Kidney (tissue), 14 donors: ENCODE results near the gene EFHD2. TPM values are rescaled to one million over a fixed set of nuclear protein-coding genes. Genes with fewer than 3 reads are reported as not detected.

ENCODE experiments used
- DNase-seq, 5 donors: peaks; one replicate each; pipeline ENCODE4 v3.0.0-alpha.2; 2013 to 2020
- FAIRE-seq: peaks from 2 replicates; lab custom pipeline; 2012; peaks lifted over from hg19 to GRCh38; lab: Jason Lieb, UNC
- H3K27ac ChIP-seq, 2 donors: one replicate each; pipeline ENCODE4 v1.7.0; 2013; ENCODE audit warnings: low read depth in 2 of 2, low read length in 2 of 2, inconsistent platforms in 1 of 2
- H3K27me3 ChIP-seq: one replicate; pipeline ENCODE4 v1.7.1; 2013; ENCODE audit warnings: low read length, inconsistent platforms; ENCODE audit not compliant: control insufficient read depth, insufficient read depth
- H3K36me3 ChIP-seq, 3 donors: one replicate each; pipeline versions ENCODE4 v1.7.0 to v1.7.1; 2013; ENCODE audit warnings: low read length in 3 of 3, control low read depth in 1 of 3, inconsistent platforms in 1 of 3; ENCODE audit not compliant: insufficient read depth in 3 of 3, control insufficient read depth in 2 of 3
- H3K4me1 ChIP-seq, 3 donors: one replicate each; pipeline versions ENCODE4 v1.7.0 to v1.7.1; 2013; ENCODE audit warnings: low read length in 3 of 3, inconsistent platforms in 1 of 3, low read depth in 1 of 3; ENCODE audit not compliant: control insufficient read depth in 2 of 3, insufficient read depth in 2 of 3
- H3K4me3 ChIP-seq, 3 donors: one replicate each; pipeline versions ENCODE4 v1.7.0 to v1.8.1; 2013; ENCODE audit warnings: low read length in 3 of 3, control low read depth in 1 of 3, inconsistent platforms in 1 of 3
- H3K9ac ChIP-seq, 3 donors: one replicate each; pipeline versions ENCODE4 v1.7.0 to v1.7.1; 2013; ENCODE audit warnings: low read length in 3 of 3, control low read depth in 1 of 3, inconsistent platforms in 1 of 3
- H3K9me3 ChIP-seq, 3 donors: one replicate each; pipeline versions ENCODE4 v1.7.0 to v1.7.1; 2013; ENCODE audit warnings: low read length in 3 of 3, control low read depth in 1 of 3, inconsistent platforms in 1 of 3; ENCODE audit not compliant: control insufficient read depth in 2 of 3, insufficient read depth in 1 of 3
- intact Hi-C: fragments of 100-400 bp; cut with DNase I; formaldehyde crosslinking; loops from one replicate; pipeline ENCODE4 v1.11.1; 2022
- polyA plus RNA-seq: library from polyadenylated mRNA; stranded (reverse); fragments of 350-450 nt; fragmentation: Illumina TruSeq; extraction: RNeasy Lipid Tissue Mini Kit (QIAGEN cat#74804); gene quantifications from one replicate; pipeline ENCODE4 v1.2.3, GENCODE V29; 2014; ENCODE audit warnings: low read depth, low replicate concordance; ENCODE audit not compliant: insufficient read depth
- total RNA-seq: library from RNA; stranded (reverse); fragmentation: NEBNext Ultra II Directional; extraction: Animal tissue kit (Norgen Biotek cat#: 25700); gene quantifications from one replicate; pipeline ENCODE4 v1.2.1, GENCODE V29; 2021
- TF ChIP-seq, protein P1 (sequence below): IDR thresholded peaks from 3 replicates; pipeline ENCODE4 v1.5.1; 2012; ENCODE audit warnings: mild to moderate bottlenecking, moderate library complexity, borderline replicate concordance; ENCODE audit not compliant: insufficient read depth; ENCODE audit errors: extremely low read depth
- donor health status: control.
- donor health status: control.
- donor health status: control.
- donor health status: control.
- donor health status: control.
- donor health status: DM: yes; HTN: yes; CAD: no.
- donor health status: Normal renal cell carcinoma (clear cell type).

EFHD2 gene
- total and polyA plus RNA-seq, 2 donors from 2014 or later, result 20.2 to 37.5 TPM

GRCh38 chr1:15440357-15440756 is 30.7 kb downstream of the EFHD2 start:
- no peak for DNase-seq
- FAIRE-seq, result no peak
- no peaks in the 10 kb centered on the region for H3K9me3 ChIP-seq
- intact Hi-C loops, result no loop called here
- no peaks in the 10 kb centered on the region for H3K36me3 ChIP-seq
- H3K27ac ChIP-seq, result no peak overlapping the region
- H3K27me3 ChIP-seq, result no peaks in the 10 kb centered on the region
- H3K4me3 ChIP-seq, result no peak overlapping the region
- no peaks in the 10 kb centered on the region for H3K4me1 ChIP-seq
- TF ChIP-seq, protein P1, sequence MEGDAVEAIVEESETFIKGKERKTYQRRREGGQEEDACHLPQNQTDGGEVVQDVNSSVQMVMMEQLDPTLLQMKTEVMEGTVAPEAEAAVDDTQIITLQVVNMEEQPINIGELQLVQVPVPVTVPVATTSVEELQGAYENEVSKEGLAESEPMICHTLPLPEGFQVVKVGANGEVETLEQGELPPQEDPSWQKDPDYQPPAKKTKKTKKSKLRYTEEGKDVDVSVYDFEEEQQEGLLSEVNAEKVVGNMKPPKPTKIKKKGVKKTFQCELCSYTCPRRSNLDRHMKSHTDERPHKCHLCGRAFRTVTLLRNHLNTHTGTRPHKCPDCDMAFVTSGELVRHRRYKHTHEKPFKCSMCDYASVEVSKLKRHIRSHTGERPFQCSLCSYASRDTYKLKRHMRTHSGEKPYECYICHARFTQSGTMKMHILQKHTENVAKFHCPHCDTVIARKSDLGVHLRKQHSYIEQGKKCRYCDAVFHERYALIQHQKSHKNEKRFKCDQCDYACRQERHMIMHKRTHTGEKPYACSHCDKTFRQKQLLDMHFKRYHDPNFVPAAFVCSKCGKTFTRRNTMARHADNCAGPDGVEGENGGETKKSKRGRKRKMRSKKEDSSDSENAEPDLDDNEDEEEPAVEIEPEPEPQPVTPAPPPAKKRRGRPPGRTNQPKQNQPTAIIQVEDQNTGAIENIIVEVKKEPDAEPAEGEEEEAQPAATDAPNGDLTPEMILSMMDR, result no peak
- no peak overlapping the region for H3K9ac ChIP-seq

DNA sequence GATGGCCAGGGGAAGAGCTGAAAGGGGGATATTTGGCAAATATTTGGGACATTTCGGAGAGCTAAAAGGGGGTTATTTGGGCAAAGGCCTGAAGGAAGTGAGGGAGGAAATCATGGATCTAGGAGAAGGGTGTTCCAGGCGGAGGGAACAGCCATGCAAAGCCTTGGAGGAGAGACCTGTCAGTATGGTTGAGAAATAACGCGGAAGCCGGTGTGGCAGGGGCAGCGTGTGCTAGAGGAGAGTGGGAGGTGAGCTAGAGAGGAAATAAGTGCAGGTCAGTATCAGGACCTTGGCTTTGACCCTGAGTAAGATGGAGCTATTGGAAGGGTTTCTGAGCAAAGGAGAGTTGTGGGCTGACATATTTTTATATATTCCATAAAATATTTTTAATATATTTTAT is 31.6 kb downstream of the EFHD2 start:
- Histone ChIP-seq H3K27me3 (no peaks in the 10 kb centered on the region), H3K4me1 (no peaks in the 10 kb centered on the region), H3K9me3 (no peaks in the 10 kb centered on the region), H3K36me3 (no peaks in the 10 kb centered on the region), H3K9ac (no peak overlapping the region), H3K4me3 (no peak overlapping the region), H3K27ac (no peak overlapping the region)
- DNase-seq (no peak), FAIRE-seq (no peak)
- TF ChIP-seq, protein P1, result no peak
- intact Hi-C loops, result no loop called here

DNA sequence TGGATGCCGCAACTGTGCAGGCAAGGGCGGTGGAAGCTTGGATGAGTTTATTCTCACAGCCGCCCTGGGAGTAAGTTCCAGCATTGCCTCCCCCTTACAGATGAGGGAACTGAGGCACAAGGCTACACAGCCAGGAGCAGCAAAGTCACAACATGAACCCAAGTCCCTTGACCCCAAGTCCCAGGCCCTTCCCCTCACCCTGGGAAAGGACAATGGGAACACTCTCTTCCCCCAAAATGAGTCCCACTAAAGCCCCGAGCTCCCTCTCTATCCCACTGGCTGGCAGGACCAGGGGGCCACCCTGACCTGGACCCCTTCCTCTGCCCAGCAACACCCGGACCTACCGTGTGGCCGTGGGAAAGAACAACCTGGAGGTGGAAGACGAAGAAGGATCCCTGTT is 32.4 kb downstream of the EFHD2 start:
- DNase-seq, result no peak
- FAIRE-seq, result no peak
- TF ChIP-seq, protein P1, result no peak
- Histone ChIP-seq H3K4me1 (no peaks in the 10 kb centered on the region), H3K36me3 (no peaks in the 10 kb centered on the region), H3K9me3 (no peaks in the 10 kb centered on the region), H3K4me3 (no peak overlapping the region), H3K27ac (no peak overlapping the region), H3K27me3 (no peaks in the 10 kb centered on the region), H3K9ac (no peak overlapping the region)
- intact Hi-C loops, result no loop called here

DNA sequence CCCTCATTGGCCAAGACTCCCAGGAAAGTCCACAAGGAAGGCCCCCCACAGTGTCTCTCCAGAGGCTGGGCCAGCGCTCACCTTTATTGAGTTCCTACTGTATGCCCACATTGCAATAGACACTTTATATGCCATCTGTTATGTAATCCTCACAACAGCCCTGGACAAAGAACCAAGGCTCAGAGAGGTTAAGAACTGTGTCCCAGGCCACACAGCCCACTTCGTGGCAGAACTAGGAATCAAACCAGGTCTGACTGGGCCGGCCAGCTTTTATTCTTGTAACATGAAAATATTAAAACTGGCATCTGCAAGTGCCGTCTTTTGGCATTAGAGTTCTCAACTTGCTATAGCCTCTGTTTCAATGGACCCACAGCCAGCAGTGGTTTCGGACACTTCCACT is 33.1 kb downstream of the EFHD2 start:
- H3K4me3 ChIP-seq, result no peak overlapping the region

More for the DNA sequence above, 33.1 kb downstream of the EFHD2 start:
- TF ChIP-seq, protein P1, result no peak
- no peak for DNase-seq
- Histone ChIP-seq H3K36me3 (no peaks in the 10 kb centered on the region), H3K27me3 (no peaks in the 10 kb centered on the region), H3K9me3 (no peaks in the 10 kb centered on the region), H3K27ac (no peak overlapping the region), H3K9ac (no peak overlapping the region), H3K4me1 (no peaks in the 10 kb centered on the region)
- intact Hi-C loops, result no loop called here
- FAIRE-seq, result no peak
